Limb (tissue), 2 donors: ENCODE data around the gene GFRAL.
"Not testable (repeated sequence)": the region's sequence is repeated elsewhere in the genome, so short reads cannot be mapped to it uniquely, and the experiment has no call there.

ENCODE experiments used
- DNase-seq, 2 donors: peaks; one replicate each; pipeline ENCODE4 v3.0.0-alpha.2; 2016; ENCODE audit errors: extremely low spot score in 2 of 2

Gene GFRAL, protein sequence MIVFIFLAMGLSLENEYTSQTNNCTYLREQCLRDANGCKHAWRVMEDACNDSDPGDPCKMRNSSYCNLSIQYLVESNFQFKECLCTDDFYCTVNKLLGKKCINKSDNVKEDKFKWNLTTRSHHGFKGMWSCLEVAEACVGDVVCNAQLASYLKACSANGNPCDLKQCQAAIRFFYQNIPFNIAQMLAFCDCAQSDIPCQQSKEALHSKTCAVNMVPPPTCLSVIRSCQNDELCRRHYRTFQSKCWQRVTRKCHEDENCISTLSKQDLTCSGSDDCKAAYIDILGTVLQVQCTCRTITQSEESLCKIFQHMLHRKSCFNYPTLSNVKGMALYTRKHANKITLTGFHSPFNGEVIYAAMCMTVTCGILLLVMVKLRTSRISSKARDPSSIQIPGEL

DNA sequence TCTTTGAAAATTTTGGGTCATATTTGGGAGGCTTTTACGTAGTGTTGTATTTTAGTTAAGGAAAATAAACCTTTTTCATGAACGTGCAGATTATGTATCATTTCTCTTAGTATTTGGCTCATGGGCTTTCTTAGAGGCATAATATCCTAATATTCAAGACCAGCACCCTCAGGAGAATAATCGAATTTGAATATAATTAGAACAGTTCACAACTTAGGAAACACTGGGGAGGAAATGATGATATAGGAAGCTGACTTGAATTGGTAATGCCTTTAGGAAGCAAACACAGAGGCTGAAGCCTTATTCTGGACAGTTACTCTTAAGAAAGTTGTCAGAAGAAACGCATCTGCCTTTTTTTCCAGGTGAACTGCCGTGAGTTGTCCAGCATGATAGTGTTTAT lies at the start of gene GFRAL:
Gene GFRAL, plus strand, starts transcription at position 301 of the 400 bp plus-strand sequence. Its CDS starts 86 bp downstream, at position 387.
- no peak for DNase-seq

GRCh38 chr6:55277646-55278045 lies 49.6 kb upstream of the GFRAL start:
- no peak for DNase-seq

DNA sequence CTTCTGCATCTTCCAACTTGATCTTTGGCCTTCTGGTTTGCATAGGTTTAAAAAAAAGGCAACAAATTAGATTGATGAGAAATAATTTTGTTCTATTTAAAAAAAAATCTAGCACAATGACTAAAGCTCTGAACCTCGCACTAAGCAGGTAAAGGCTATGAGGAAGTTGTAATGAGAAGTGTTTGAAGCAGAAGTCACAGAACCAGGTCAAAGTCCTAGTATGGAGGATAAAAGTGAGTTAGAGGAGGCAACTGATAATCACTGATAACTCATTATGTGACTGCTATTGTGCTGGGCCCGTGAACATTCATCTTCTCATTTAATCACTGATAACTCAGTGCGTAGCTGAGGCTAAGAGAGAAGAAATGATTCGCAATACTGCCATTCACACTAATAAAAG lies 46.1 kb upstream of the GFRAL start:
- no peak for DNase-seq

- no peak for DNase-seq
Observed at GRCh38 chr6:55282115-55282514, 45.2 kb upstream of the GFRAL start.

DNA sequence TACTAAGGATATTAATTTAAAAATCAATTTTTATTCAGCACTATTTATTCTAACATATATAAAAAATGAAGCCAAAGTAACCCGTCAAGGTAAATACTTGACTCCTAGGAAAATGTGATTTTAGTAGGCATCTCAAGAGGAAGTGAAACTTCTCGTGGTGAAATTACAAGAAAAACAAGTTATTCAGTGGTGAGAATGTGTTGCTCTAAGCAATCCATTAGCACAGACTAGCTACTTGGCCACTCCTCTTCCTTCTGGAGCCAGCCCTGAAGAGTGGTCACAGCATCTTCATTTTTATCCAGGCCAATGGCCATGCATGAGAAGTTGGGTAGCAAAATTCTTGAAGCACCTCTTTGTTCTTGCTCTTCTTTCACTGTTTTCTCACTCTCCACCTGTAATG lies 40.4 kb upstream of the GFRAL start:
- DNase-seq = no peak

DNA sequence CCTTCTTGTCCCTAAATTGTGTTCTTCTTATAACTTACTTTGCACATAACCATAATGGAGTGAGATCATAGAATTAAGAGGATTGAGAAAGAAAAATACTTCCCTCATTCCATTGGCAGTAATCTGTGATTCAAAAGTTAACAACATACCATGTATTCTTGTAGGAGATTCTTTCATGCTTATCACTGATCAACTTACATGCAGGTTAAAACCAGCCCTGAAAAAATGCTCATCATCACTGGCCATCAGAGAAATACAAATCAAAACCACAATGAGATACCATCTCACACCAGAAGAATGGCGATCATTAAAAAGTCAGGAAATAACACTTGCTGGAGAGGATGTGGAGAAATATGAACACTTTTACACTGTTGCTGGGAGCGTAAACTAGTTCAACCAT lies 36.5 kb upstream of the GFRAL start:
- no peak for DNase-seq

DNA sequence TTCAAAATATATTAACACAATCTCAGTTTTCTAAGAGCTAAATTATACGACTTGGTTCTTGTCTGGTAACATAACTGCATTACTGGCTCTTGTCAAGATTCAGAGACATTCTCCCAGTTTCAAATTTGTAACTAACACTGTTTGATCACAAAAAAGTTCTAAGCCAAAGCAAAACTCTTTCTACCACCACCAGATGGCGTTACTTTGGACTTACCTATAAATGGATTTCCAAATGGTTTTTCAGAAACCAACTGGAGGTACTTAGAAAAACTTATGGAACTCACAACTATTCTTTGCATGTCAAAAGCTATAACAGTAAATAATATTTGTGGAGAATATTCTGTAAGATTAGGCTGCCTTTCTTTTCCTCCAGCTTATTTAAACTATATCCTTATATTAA lies 34.2 kb upstream of the GFRAL start:
- no peak for DNase-seq

- DNase-seq = not testable (repeated sequence)
Observed at GRCh38 chr6:55297214-55297613, 30.1 kb upstream of the GFRAL start.

GRCh38 chr6:55299286-55299985 lies 27.8 kb upstream of the GFRAL start:
- DNase-seq = peak; percentile 21 to 51

DNA sequence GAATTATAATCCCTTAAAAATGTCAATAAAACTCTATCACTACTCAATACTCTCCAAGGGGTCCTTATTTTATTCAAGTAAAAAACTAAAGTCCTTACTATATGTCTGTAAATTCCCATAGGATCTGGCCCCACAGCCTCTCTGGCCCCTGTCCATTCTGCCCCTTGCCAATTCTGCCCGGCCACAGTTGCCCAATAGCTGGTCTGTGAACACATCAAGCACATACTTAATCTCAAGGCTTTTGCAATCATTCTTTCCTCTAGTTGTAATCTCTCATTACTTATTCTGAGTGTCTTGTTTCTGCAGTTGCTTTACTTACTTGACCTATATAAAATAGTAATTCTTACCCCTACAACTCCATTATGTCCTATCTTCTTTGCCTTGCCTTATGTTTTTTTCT lies 22.5 kb upstream of the GFRAL start:
- DNase-seq = no peak

GRCh38 chr6:55319961-55320695 lies 7.1 kb upstream of the GFRAL start:
- DNase-seq = no peak

DNA sequence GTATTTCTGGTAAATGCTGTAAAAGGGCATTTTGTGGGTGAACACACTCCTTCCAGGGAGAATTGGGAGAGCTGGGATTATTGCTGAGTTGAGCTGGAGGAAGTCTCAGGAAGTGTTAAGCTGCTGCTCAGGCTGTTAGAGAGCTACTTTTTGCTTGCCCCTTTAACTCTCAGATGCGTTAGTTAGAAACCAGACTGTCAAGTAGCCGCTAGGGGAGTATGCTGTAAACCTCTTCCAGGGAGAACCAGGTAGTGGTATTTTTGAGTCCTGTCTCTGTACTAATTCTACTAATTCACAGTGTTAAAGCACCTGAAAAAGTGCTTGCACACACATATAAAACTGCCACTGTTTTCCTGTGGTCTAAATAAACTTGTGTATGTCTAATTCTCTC lies 6.6 kb upstream of the GFRAL start:
- DNase-seq = no peak

DNA sequence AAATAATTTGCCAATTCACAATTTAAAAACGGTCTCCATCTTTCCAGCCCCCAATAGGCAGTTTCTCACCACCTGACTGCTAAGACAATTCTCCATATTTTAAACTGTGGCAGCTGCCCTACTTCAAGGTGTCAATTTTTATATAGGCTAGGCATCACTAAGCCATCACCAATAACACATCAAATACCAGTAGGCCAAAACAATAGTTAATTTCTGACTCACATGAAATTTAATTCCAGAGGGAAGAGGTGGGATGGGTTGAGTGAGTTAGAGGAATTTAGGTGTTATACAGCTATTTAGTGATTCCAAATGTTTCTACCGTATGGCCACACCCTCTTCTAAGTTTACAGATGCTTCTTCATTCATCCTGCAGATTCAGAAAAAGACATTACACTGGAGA lies 49.9 kb downstream of the GFRAL start:
- DNase-seq = no peak

DNA sequence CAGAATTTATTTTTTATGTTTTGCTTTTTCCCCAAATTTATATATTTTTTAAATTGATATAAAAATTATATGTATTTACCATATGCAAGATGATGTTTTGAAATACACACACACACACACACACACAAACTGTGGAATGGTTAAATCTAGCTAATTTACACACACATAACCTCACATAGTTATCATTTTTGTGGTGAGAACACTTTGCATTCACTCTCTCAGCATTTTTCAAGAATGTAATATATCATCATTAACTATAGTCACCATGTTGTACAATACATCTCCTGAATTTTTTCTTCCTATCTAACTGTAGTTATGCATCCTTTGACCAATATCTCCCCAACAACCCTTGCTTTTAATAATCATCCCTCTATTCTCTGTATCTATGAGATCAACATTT lies 52.2 kb downstream of the GFRAL start:
- DNase-seq = no peak

GRCh38 chr6:55379895-55380294 lies 52.6 kb downstream of the GFRAL start:
- DNase-seq = no peak

- peak in 1 of 2 donors; percentile 55 for DNase-seq
Observed at GRCh38 chr6:55388211-55388610, 60.9 kb downstream of the GFRAL start.

- DNase-seq = no peak
Observed at GRCh38 chr6:55395871-55396270, 68.6 kb downstream of the GFRAL start.

GRCh38 chr6:55397986-55398385 lies 70.7 kb downstream of the GFRAL start:
- DNase-seq = no peak

DNA sequence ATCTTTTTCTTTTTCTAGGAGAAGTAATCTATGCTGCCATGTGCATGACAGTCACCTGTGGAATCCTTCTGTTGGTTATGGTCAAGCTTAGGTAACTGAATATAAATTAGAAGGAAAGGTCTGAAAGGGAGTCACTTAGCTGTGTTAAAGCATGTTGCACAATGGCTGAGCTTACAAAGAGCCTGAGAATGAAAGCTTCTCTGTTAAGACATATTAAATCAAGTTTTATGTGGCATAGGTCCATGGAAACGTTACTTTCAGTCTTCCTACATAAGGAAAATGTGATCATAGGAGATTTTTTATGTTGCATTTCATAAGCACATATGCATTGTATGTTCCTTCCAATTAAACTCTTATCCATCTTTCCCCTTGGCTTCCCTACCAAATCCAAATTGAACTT lies 72.1 kb downstream of the GFRAL start:
- no peak for DNase-seq

GRCh38 chr6:55405474-55406235 lies 78.4 kb downstream of the GFRAL start:
- DNase-seq = no peak

- DNase-seq = no peak
Observed at GRCh38 chr6:55410674-55411073, 83.4 kb downstream of the GFRAL start.

DNA sequence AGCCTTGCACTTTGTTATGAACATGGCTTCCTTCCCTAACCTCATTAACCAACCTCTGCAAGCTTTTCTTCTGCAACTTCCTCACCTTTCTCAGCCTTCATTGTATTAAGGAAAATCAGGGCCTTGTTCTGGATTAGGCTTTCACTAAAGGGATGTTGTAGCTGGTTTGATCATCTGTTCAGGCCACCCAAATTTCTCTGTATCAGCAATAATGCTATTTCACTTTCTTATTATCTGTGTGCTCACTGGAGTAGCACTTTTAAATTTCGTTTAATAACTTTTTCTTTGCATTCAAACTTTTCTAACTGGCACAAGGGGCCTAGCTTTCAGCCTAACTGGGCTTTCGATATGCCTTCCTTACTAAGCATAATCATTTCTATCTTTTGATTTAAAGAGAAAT lies 96.7 kb downstream of the GFRAL start:
- DNase-seq = no peak
